Fibroblast of skin of right biceps (primary cell): ENCODE measurements around the gene NDST3.
A peak's percentile ranks its signal among the peaks of the same experiment; 100 is the strongest.
"Not testable (repeated sequence)": the region's sequence is repeated elsewhere in the genome, so short reads cannot be mapped to it uniquely, and the experiment has no call there.

Experiments used
- DNase-seq: peaks from one replicate; pipeline ENCODE4 v3.0.0-alpha.2; 2013

Gene NDST3

GRCh38 chr4:118180776-118181175 lies 146.5 kb downstream of the NDST3 start:
- DNase-seq = peak; percentile 50

GRCh38 chr4:118190903-118191302 lies 156.6 kb downstream of the NDST3 start:
- no peak for DNase-seq

- no peak for DNase-seq
These were observed 159.1 kb downstream of the NDST3 start for GRCh38 chr4:118193421-118193820.

- no peak for DNase-seq
These were observed 172.3 kb downstream of the NDST3 start for GRCh38 chr4:118206627-118207026.

GRCh38 chr4:118213101-118213500 lies 178.8 kb downstream of the NDST3 start:
- no peak for DNase-seq

GRCh38 chr4:118215826-118216225 lies 181.5 kb downstream of the NDST3 start:
- no peak for DNase-seq

GRCh38 chr4:118221227-118221800 lies 187.0 kb downstream of the NDST3 start:
- peak; percentile 16 for DNase-seq

GRCh38 chr4:118224243-118224829 lies 190.1 kb downstream of the NDST3 start:
- DNase-seq = peak; percentile 68

GRCh38 chr4:118225511-118225910 lies 191.2 kb downstream of the NDST3 start:
- peak; percentile 2 for DNase-seq

- no peak for DNase-seq
These were observed 192.2 kb downstream of the NDST3 start for GRCh38 chr4:118226311-118227010.

GRCh38 chr4:118235566-118236120 lies 201.4 kb downstream of the NDST3 start:
- DNase-seq = no peak

GRCh38 chr4:118237531-118237930 lies 203.2 kb downstream of the NDST3 start:
- no peak for DNase-seq

GRCh38 chr4:118249890-118250289 lies 215.6 kb downstream of the NDST3 start:
- no peak for DNase-seq

- DNase-seq = no peak
These were observed 220.1 kb downstream of the NDST3 start for GRCh38 chr4:118254368-118254767.

- DNase-seq = no peak
These were observed 224.8 kb downstream of the NDST3 start for GRCh38 chr4:118259111-118259510.

GRCh38 chr4:118260309-118260708 lies 226.0 kb downstream of the NDST3 start:
- DNase-seq = no peak

GRCh38 chr4:118264096-118264495 lies 229.8 kb downstream of the NDST3 start:
- DNase-seq = no peak

GRCh38 chr4:118265312-118266144 lies 231.2 kb downstream of the NDST3 start:
- peak; percentile 27 for DNase-seq

- not testable (repeated sequence) for DNase-seq
These were observed 231.8 kb downstream of the NDST3 start for GRCh38 chr4:118266145-118266496.

GRCh38 chr4:118268780-118269179 lies 234.5 kb downstream of the NDST3 start:
- no peak for DNase-seq

GRCh38 chr4:118270492-118270891 lies 236.2 kb downstream of the NDST3 start:
- peak; percentile 50 for DNase-seq

- no peak for DNase-seq
These were observed 237.5 kb downstream of the NDST3 start for GRCh38 chr4:118271788-118272187.

GRCh38 chr4:118273642-118274041 lies 239.4 kb downstream of the NDST3 start:
- DNase-seq = no peak
